ENCODE measurements around the gene RFX8.

DNA sequence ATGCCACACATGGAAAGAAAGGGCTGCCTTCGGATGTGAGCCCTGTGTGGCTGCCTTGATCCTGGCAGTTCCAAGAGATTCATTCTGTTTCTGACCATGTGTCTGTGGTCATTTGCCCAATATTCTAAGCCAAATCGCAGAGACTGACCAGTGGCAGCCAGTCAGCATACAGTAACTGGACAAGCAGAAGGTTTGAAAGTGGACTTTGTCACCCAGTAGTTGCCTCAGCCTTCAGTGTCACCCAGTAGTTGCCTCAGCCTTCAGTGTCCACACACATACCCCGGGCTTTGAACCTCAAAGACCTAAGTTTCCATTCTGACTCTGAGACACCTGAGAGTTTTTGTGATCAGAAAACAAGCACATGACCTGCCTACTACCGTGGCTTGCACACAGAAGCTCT, 5.0 kb downstream of the RFX8 start:
- TF ChIP-seq ZNF77 (CRISPR knock-in tag; IDR thresholded peaks at IDR 0.05): no peak
- no peak for TF ChIP-seq CHCHD3 (CRISPR knock-in tag; IDR thresholded peaks at IDR 0.05)
- no peak for TF ChIP-seq SMAD3 (CRISPR knock-in tag; conservative IDR thresholded peaks at IDR 0.05)
- TF ChIP-seq POLR2AphosphoS2 (IDR thresholded peaks at IDR 0.05; ENCODE audit: low read length): no peak
- no peak for TF ChIP-seq RHOXF2B (CRISPR knock-in tag; conservative IDR thresholded peaks at IDR 0.05)
- no peak for TF ChIP-seq JUNB (CRISPR knock-in tag; conservative IDR thresholded peaks at IDR 0.05)
- no peak for TF ChIP-seq GABPB1 (CRISPR knock-in tag; IDR thresholded peaks at IDR 0.05)
- TF ChIP-seq ZBTB7A (IDR thresholded peaks at IDR 0.05; ENCODE audit: borderline replicate concordance, control insufficient read depth, low read depth, low read length): no peak
- no peak for TF ChIP-seq CXXC5 (CRISPR knock-in tag; IDR thresholded peaks at IDR 0.05)
- no peak for TF ChIP-seq SRSF1 (IDR thresholded peaks at IDR 0.05; ENCODE audit: low read depth, low read length)

Measured in K562 (cell line).